A549 (cell line): ENCODE results near the gene ACSF3. TPM values are rescaled to one million over a fixed set of nuclear protein-coding genes. Genes with fewer than 3 reads are reported as not detected.

ENCODE experiments used
- ATAC-seq, 2 experiments: fragments of 200-7000 bp in 1 of 2; fragments of >200 bp in 1 of 2; cut with Nextera tagmentation in 1 of 2; cut with Tn5 transposase in 1 of 2; 3 replicates each; pipeline versions ENCODE4 v1.8.0 to v1.9.1; 2018 to 2020; ENCODE audit warnings: mild to moderate bottlenecking in 1 of 2, moderate library complexity in 1 of 2
- CTCF ChIA-PET: fragments of 300-600 bp; sonication (Branson Sonifier 250); formaldehyde crosslinking; extraction: SDS; loops from one replicate; lab custom pipeline; 2021; ENCODE audit warnings: antibody characterized with exemption, inconsistent platforms; lab: Yijun Ruan, JAX
- POLR2A ChIA-PET: fragments of 350-600 bp; formaldehyde crosslinking; extraction: SDS; loops from one replicate; lab custom pipeline; 2021; ENCODE audit warnings: antibody characterized with exemption, inconsistent platforms; lab: Yijun Ruan, JAX
- DNase-seq, 2 experiments: peaks; one replicate each; pipeline versions ENCODE4 v3.0.0 to v3.0.0-alpha.2; 2011 to 2016; ENCODE audit warnings: low read depth in 1 of 2, low spot score in 1 of 2
- FAIRE-seq: peaks from 2 replicates; lab custom pipeline; 2011; peaks lifted over from hg19 to GRCh38; lab: Jason Lieb, UNC
- H3K27ac ChIP-seq, 2 experiments: fragments of >200 bp; sonication (Bioruptor Twin); formaldehyde crosslinking; 3 replicates each; pipeline ENCODE4 v1.5.1; 2016 to 2017
- H3K4me1 ChIP-seq: fragments of >200 bp; sonication (Bioruptor Twin); formaldehyde crosslinking; 3 replicates; pipeline ENCODE4 v1.6.1; 2016
- H3K4me2 ChIP-seq: fragments of >200 bp; sonication (Bioruptor Twin); formaldehyde crosslinking; 3 replicates; pipeline ENCODE4 v1.6.1; 2016
- H3K4me3 ChIP-seq: fragments of >200 bp; sonication (Bioruptor Twin); formaldehyde crosslinking; 3 replicates; pipeline ENCODE4 v1.5.1; 2016
- H3K9me3 ChIP-seq: fragments of >200 bp; sonication (Bioruptor Twin); formaldehyde crosslinking; 3 replicates; pipeline ENCODE4 v1.6.1; 2016
- BCL3 ChIP-seq: fragments of >200 bp; sonication (Bioruptor Twin); formaldehyde crosslinking; IDR thresholded peaks from 3 replicates; pipeline ENCODE4 v1.6.1; 2016
- BHLHE40 ChIP-seq: IDR thresholded peaks from 2 replicates; pipeline ENCODE4 v1.6.1; 2012; ENCODE audit warnings: low read depth, low read length, inconsistent platforms
- CHD2 ChIP-seq: fragments of 150-350 bp; IDR thresholded peaks from 2 replicates; pipeline ENCODE4 v1.6.1; 2014; ENCODE audit warnings: low read length; ENCODE audit not compliant: partially characterized antibody
- CHD4 ChIP-seq: fragments of 200-600 bp; sonication (generic); IDR thresholded peaks from 2 replicates; pipeline ENCODE4 v1.6.1; 2016; ENCODE audit warnings: antibody characterized with exemption, mild to moderate bottlenecking, borderline replicate concordance
- EHMT2 ChIP-seq: fragments of 200-600 bp; sonication (generic); IDR thresholded peaks from 2 replicates; pipeline ENCODE4 v1.6.1; 2016; ENCODE audit warnings: antibody characterized with exemption, low read depth, mild to moderate bottlenecking, moderate library complexity
- ELK1 ChIP-seq: fragments of 150-350 bp; IDR thresholded peaks from 2 replicates; pipeline ENCODE4 v1.6.1; 2014; ENCODE audit warnings: low read depth, mild to moderate bottlenecking, low read length
- EP300 ChIP-seq, 2 experiments: fragments of >200 bp; sonication (Bioruptor Twin); formaldehyde crosslinking; IDR thresholded peaks; 2 replicates in 1 of 2; 3 replicates in 1 of 2; pipeline ENCODE4 v1.6.1; 2016 to 2017
- FOSB ChIP-seq: fragments of 250-450 bp; sonication (Bioruptor Pico); IDR thresholded peaks from 2 replicates; pipeline ENCODE4 v1.5.0; 2020; ENCODE audit warnings: mild to moderate bottlenecking, moderate library complexity
- FOSL2 ChIP-seq, 2 experiments: fragments of 450-650 bp in 1 of 2; fragments of >200 bp in 1 of 2; sonication (Bioruptor Twin) in 1 of 2; formaldehyde crosslinking; IDR thresholded peaks; 2 replicates each; pipeline versions ENCODE4 v1.5.0 to v1.6.1; 2016 to 2020; ENCODE audit warnings: mild to moderate bottlenecking in 1 of 2, moderate library complexity in 1 of 2
- HMGXB4 ChIP-seq: fragments of 250-450 bp; sonication (Bioruptor Pico); IDR thresholded peaks from 2 replicates; pipeline ENCODE4 v1.5.0; 2021; ENCODE audit warnings: mild to moderate bottlenecking, moderate library complexity, borderline replicate concordance
- HOXA7 ChIP-seq: fragments of 250-450 bp; sonication (Bioruptor Pico); IDR thresholded peaks from 2 replicates; pipeline ENCODE4 v1.5.0; 2020; ENCODE audit warnings: mild to moderate bottlenecking, moderate library complexity
- HOXB5 ChIP-seq: fragments of 250-450 bp; sonication (Bioruptor Pico); IDR thresholded peaks from 2 replicates; pipeline ENCODE4 v1.5.0; 2020; ENCODE audit warnings: mild to moderate bottlenecking, moderate library complexity
- JUN ChIP-seq, 2 experiments: fragments of >200 bp; sonication (Bioruptor Twin); formaldehyde crosslinking; IDR thresholded peaks; 2 replicates in 1 of 2; 3 replicates in 1 of 2; pipeline ENCODE4 v1.6.1; 2016 to 2017
- JUNB ChIP-seq: fragments of >200 bp; sonication (Bioruptor Twin); formaldehyde crosslinking; IDR thresholded peaks from 2 replicates; pipeline ENCODE4 v1.6.1; 2016
- NFE2L2 ChIP-seq: fragments of 150-350 bp; conservative IDR thresholded peaks from 2 replicates; pipeline ENCODE4 v1.6.1; 2014; ENCODE audit warnings: low read length
- PHF8 ChIP-seq: fragments of 200-600 bp; sonication (generic); IDR thresholded peaks from 2 replicates; pipeline ENCODE4 v1.6.1; 2016; ENCODE audit warnings: low read depth, mild to moderate bottlenecking, antibody characterized with exemption, moderate library complexity, borderline replicate concordance
- POLR2A ChIP-seq: IDR thresholded peaks from 2 replicates; pipeline ENCODE4 v1.6.1; 2012; ENCODE audit warnings: mild to moderate bottlenecking, low read length
- RAD21 ChIP-seq, 2 experiments: fragments of >200 bp in 1 of 2; sonication (Bioruptor Twin) in 1 of 2; formaldehyde crosslinking in 1 of 2; IDR thresholded peaks in 1 of 2; conservative IDR thresholded peaks in 1 of 2; 2 replicates in 1 of 2; 3 replicates in 1 of 2; pipeline ENCODE4 v1.6.1; 2012 to 2018; ENCODE audit warnings: inconsistent platforms in 1 of 2
- RCOR1 ChIP-seq: fragments of 150-350 bp; IDR thresholded peaks from 2 replicates; pipeline ENCODE4 v1.6.1; 2014; ENCODE audit warnings: antibody characterized with exemption, low read length, low read depth
- RNF2 ChIP-seq: fragments of 200-600 bp; sonication (generic); IDR thresholded peaks from 2 replicates; pipeline ENCODE4 v1.6.1; 2016; ENCODE audit warnings: low read depth, mild to moderate bottlenecking, antibody characterized with exemption, moderate library complexity, borderline replicate concordance
- TP53 ChIP-seq: fragments of 250-450 bp; sonication (Bioruptor Pico); IDR thresholded peaks from 2 replicates; pipeline ENCODE4 v1.5.0; 2021; ENCODE audit warnings: mild to moderate bottlenecking, moderate library complexity
- WGBS: methylation state at CpG from one replicate; pipeline ENCODE4 v1.1.6; 2017; ENCODE audit errors: missing lambda C conversion rate; 5-methylcytosine and 5-hydroxymethylcytosine counted together
- polyA plus RNA-seq, 4 experiments: library from polyadenylated mRNA; depleted of rRNA in 3 of 4; stranded (reverse); fragments of >200 nt; fragmentation: RNase III in 1 of 4; extraction: RNeasy Plus Mini Kit Qiagen cat#74134 plus additional on column Dnase treatment in 1 of 4; gene quantifications; 2 replicates in 3 of 4; 3 replicates in 1 of 4; pipeline ENCODE4 v1.2.3, GENCODE V29; 2011 to 2017
- TF ChIP-seq, protein P1 (sequence below): fragments of 250-450 bp; sonication (Bioruptor Pico); IDR thresholded peaks from 2 replicates; pipeline ENCODE4 v1.5.0; 2020; ENCODE audit warnings: low read depth, mild to moderate bottlenecking, moderate library complexity
- TF ChIP-seq, protein P2 (sequence below): IDR thresholded peaks from 2 replicates; pipeline ENCODE4 v1.6.1; 2012

ACSF3 gene
- polyA plus RNA-seq, 2 of the 4 experiments (the other 2 are of a cell fraction): 9.8 to 13.1 TPM

DNA sequence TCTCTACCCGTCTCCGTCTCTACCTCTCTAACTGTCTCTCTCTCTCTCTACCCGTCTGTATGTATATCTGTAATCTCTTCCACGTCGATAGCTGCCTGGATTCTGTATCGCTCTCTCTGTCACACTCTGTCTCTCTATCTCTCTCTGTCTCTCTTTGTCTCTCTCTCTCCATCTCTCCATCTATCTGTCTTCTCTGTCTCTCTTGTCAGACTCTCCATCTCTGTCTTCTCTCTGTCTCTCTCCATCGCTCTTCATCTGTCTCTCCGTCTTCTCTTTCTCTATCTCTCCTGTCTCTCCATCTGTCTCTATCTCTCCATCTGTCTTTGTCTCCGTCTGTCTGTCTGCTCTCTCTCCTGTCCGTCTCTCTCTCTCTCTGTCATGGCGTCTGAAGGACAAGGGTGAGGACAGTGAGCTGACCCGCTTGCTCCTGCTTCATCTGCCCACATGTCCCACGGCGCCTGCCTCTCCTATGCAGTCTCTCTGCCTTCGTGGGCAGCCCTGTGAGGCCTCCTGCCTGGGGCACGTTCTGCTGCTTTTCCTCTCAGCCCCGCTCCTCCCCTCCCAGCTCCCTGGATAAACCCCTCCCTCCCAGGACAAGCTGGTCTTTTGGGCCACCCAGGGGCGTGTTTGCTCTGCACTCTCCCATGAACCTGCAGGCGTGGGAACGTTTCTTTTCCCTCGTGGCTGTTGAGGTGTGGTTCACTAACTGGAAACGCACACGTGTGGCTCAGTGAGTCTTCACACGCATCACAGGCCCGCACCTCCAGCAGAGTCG lies 18.9 kb downstream of the ACSF3 start:
- FAIRE-seq (no peak), DNase-seq (no peak), ATAC-seq (no peak)
- WGBS: 86% methylated on average over 26 of the region's 26 CpGs
- Histone ChIP-seq H3K4me1 (no peaks in the 10 kb centered on the region), H3K27ac (no peak overlapping the region), H3K4me3 (no peak overlapping the region), H3K4me2 (no peak overlapping the region), H3K9me3 (no peaks in the 10 kb centered on the region)
- TF ChIP-seq BCL3: no peak
- no peak for TF ChIP-seq BHLHE40
- no peak for TF ChIP-seq JUN (IDR thresholded peaks at IDR 0.05)
- no peak for TF ChIP-seq HOXA7 (CRISPR knock-in tag)
- TF ChIP-seq POLR2A: no peak
- TF ChIP-seq EP300 (IDR thresholded peaks at IDR 0.05): no peak
- no peak for TF ChIP-seq RAD21 (conservative IDR thresholded peaks at IDR 0.05 in 1 of 2, IDR thresholded peaks at IDR 0.05 in 1 of 2)
- TF ChIP-seq NFE2L2: no peak
- ChIA-PET POLR2A (no interaction called here), CTCF (no interaction called here)

DNA sequence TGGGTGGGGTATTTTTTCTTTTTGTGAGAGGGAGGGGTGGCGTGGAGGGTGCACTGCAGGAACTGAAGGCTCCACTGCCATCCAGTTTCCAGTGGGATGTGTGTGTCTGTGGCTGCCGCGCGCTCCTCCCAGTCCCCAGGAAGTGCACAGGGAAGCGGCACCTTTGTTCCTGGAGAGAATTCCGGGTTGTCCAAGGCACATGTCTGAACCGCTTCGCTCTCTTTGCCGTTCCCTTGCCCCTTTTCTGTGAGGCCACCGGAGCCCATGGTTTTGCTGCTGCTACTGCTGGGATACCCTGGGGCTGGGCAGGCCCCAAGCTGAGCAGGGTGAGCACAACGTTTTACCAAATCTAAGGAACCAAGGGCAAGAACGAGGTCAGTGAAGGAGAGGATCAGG lies 19.5 kb downstream of the ACSF3 start:
- no peaks in the 10 kb centered on the region for H3K4me1 ChIP-seq
- TF ChIP-seq FOSB (CRISPR knock-in tag) (no peak), ELK1 (no peak), JUNB (no peak), EHMT2 (no peak), PHF8 (no peak), HOXB5 (CRISPR knock-in tag) (no peak), CHD2 (no peak), NFE2L2 (no peak), CHD4 (no peak), TP53 (CRISPR knock-in tag) (no peak), HMGXB4 (CRISPR knock-in tag) (no peak), RNF2 (no peak), POLR2A (no peak), FOSL2 (IDR thresholded peaks at IDR 0.05) (no peak), FOSL2 (CRISPR knock-in tag; IDR thresholded peaks at IDR 0.05) (no peak), RCOR1 (no peak)
- TF ChIP-seq, protein P1, sequence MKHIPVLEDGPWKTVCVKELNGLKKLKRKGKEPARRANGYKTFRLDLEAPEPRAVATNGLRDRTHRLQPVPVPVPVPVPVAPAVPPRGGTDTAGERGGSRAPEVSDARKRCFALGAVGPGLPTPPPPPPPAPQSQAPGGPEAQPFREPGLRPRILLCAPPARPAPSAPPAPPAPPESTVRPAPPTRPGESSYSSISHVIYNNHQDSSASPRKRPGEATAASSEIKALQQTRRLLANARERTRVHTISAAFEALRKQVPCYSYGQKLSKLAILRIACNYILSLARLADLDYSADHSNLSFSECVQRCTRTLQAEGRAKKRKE (CRISPR knock-in tag): no peak
- TF ChIP-seq, protein P2, sequence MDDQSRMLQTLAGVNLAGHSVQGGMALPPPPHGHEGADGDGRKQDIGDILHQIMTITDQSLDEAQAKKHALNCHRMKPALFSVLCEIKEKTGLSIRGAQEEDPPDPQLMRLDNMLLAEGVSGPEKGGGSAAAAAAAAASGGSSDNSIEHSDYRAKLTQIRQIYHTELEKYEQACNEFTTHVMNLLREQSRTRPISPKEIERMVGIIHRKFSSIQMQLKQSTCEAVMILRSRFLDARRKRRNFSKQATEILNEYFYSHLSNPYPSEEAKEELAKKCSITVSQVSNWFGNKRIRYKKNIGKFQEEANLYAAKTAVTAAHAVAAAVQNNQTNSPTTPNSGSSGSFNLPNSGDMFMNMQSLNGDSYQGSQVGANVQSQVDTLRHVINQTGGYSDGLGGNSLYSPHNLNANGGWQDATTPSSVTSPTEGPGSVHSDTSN: no peak
- TF ChIP-seq, all 56 proteins: peak for 0
- FAIRE-seq: no peak
- Histone ChIP-seq H3K4me2 (no peak overlapping the region), H3K4me3 (no peak overlapping the region), H3K9me3 (no peaks in the 10 kb centered on the region), H3K27ac (no peak overlapping the region)
- ChIA-PET CTCF (no interaction called here), POLR2A (no interaction called here)
- ATAC-seq: no peak
- no peak for DNase-seq
- 95% methylated on average over 12 of the region's 12 CpGs for WGBS
